Mononuclear cell (primary cell): Measurements from ENCODE around the gene LENG1. TPM values are rescaled to one million over a fixed set of nuclear protein-coding genes. Genes with fewer than 3 reads are reported as not detected.
"Not testable (repeated sequence)": the region's sequence is repeated elsewhere in the genome, so short reads cannot be mapped to it uniquely, and the experiment has no call there.

ENCODE experiments used
- H3K27me3 ChIP-seq: 2 replicates; pipeline ENCODE4 v1.6.0; 2011; ENCODE audit warnings: low read length, control low read depth; ENCODE audit not compliant: insufficient read depth
- H3K4me1 ChIP-seq: 2 replicates; pipeline ENCODE4 v1.5.1; 2011; ENCODE audit warnings: mild to moderate bottlenecking, low read length, control low read depth; ENCODE audit not compliant: insufficient read depth
- H3K4me3 ChIP-seq: 2 replicates; pipeline ENCODE4 v1.5.1; 2011; ENCODE audit warnings: mild to moderate bottlenecking, low read length, moderate library complexity
- H3K9me3 ChIP-seq: 2 replicates; pipeline ENCODE4 v1.5.1; 2011; ENCODE audit warnings: low read depth, mild to moderate bottlenecking, control low read depth, low read length
- total RNA-seq: library from RNA; depleted of rRNA; stranded (reverse); fragments of >200 nt; gene quantifications from one replicate; pipeline ENCODE4 v1.2.3, GENCODE V29; 2012

Gene LENG1
- total RNA-seq, 1 donor = 11.9 TPM

DNA sequence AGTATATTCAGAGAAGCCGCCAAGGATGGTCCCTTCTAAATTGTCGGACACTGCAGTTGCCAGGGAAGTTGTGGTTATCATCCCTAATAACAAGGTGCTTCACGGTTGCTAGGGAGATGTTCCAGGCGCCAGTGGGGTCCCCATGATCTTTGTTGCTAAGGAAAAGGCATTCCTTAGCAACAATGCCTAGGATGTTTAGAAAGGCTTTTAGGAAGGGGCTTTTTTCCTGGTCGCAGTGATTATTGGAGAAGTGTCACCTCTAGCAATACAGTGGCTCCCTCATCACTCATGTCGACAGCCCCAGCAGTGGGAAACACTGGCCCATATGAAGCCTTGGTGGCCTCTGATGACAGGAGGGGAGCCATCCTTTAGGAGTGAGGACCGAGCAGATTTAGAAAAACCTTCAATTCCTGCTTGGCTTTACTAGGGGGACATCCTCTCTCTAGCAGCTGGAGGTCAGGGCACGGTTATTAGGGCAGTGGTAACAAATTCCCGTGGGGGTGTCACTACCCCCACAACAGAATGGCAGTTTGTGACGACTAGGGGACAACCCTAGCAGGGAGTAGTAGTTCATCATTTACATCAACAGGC lies 19.8 kb upstream of the LENG1 start:
- Histone ChIP-seq H3K9me3 (no peaks in the 10 kb centered on the region), H3K4me3 (no peak overlapping the region), H3K27me3 (no peaks in the 10 kb centered on the region), H3K4me1 (no peaks in the 10 kb centered on the region)

DNA sequence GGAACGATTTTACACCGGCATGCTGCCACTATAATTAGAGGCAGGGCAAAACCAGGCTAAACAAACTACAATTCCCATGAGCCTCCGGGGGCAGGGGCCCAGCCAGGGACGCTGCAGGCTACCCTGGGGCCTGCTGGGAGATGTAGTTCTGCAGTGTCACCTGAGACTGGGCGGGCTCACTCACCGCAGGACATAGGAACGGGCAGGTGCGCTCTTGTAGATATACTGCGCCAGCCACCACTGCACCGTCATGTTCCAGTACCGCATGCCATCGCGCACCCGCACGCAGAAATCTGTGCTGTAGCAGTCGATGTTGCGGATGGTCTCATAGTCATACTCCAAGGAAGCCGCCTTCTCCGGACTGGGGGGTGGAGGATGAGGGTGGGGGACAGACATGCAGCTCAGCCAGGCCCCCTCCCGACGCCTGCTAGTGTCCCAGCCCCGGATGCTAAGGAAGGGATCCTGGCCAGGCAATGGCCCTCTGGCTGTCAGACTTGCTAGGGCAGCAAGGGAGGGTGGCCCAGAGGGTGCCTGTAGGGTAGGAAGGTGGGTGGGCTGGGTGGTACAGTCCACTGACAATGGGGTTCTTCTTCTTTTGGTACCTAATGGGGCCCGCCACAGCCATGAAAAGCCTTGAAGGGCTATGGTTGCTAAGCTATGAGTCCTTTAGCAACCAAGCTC lies 19.2 kb upstream of the LENG1 start:
- Histone ChIP-seq H3K4me3 (no peak overlapping the region), H3K4me1 (peaks cover 1% of the 10 kb centered on the region), H3K27me3 (no peaks in the 10 kb centered on the region), H3K9me3 (no peaks in the 10 kb centered on the region)

DNA sequence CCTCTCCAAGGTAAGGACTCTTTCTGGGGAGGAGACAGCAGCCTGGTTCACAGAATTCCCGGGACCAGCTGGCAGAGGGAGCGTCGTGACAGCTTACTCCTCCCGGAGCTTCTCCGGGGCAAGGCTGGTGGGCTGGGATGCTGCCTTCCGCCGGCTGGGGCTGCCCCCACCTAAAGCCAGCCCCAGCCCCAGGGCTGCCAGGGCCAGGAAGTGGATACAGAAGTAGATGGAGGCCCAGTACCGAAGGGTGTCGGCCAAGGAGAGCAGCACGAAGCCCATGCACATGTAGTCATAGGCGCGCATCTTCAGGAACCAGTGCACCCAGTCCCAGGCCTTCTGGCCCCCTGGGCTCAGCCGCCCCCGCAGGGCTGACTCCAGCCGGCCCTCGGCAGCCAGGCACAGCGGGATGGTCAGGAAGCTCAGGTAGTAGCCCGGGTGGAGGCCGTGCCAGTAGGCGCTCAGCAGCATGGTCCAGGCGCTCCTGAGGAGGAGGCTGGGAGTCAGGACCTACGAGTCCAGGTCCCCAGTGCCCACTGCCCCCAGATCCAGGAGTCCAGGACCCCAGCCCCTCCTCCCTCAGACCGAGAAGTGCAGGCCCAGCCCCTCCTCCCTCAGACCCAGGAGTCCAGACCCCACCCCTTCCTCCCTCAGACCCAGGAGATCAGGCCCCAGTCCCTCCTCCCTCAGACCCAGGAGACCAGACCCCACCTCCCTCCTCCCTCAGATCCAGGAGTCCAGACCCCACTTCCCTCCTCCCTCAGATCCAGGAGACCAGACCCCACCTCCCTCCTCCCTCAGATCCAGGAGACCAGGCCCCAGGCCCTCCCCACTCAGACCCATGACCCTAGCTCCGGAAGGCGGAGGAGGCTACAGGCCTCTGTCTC lies 14.7 kb upstream of the LENG1 start:
- H3K9me3 ChIP-seq = no peaks in the 10 kb centered on the region
- H3K4me1 ChIP-seq = peaks cover 11% of the 10 kb centered on the region
- H3K27me3 ChIP-seq = no peaks in the 10 kb centered on the region
- H3K4me3 ChIP-seq = no peak overlapping the region

DNA sequence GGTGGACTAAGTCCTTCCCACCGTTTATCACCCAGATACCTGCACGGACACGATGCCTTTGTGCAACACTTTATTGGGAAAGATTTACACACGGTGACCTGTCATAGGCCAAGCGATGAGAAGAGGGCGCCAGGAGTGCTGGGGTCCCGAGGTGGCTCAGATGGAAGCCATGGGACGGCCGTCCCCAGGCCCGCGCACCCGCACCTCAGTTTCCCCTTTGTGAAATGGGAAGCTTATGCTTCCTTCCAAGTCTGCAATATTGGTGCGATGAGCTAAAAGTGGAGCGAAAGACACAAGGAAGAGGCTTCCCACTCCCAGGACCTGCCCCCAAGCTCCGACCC lies 13.8 kb upstream of the LENG1 start:
- H3K9me3 ChIP-seq = no peaks in the 10 kb centered on the region
- H3K4me3 ChIP-seq = no peak overlapping the region
- H3K4me1 ChIP-seq = peaks cover 14% of the 10 kb centered on the region
- H3K27me3 ChIP-seq = no peaks in the 10 kb centered on the region

DNA sequence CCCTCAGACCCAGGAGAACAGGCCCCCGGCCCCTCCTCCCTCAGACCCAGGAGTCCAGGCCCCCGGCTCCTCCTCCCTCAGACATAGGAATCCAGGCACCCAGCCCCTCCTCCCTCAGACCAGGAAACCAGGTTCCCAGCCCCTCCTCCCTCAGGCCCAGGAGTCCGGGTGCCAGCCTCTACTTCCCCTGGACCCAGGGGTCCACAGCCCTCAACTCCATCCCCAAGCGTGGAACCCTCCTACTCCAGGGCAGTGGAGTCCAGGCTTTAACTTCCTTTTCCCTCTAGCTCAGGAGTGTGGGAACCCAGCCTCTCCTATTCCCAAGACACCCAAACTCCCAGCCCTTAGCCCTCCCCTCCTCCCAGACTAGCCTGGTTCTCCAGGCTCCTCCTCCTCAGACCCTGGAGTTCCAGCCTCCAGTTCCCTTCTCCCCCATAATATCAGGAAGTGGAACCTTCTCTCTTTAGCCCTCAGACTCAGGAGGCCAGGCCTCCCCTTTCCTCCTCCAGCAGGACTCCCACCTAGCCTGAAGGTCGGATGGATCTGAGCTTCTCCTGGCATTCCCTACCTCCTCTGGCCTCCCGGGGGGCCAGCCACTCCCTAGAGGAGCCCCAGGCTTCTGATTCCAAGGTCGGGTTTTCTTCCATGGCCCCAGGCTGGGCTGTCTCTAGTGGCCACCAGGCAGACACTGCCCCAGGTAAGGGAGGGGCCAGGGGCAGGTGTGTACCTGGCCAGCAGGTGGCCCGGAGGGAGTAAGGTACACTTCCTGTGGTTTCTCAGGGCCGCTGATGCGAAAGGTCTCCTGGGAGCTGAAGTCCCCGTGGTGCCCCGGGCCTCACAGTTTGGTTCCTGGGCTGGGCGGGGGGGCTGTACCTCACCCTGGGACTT lies 13.2 kb upstream of the LENG1 start, which contains the start of gene TMC4:
Gene TMC4, minus strand, starts transcription at position 690 of the 888 bp plus-strand sequence. Its CDS starts 43 bp downstream, at position 647.
- Histone ChIP-seq H3K4me1 (peaks cover 19% of the 10 kb centered on the region), H3K27me3 (no peaks in the 10 kb centered on the region), H3K4me3 (no peak within 1 kb of the TSS), H3K9me3 (no peaks in the 10 kb centered on the region)

DNA sequence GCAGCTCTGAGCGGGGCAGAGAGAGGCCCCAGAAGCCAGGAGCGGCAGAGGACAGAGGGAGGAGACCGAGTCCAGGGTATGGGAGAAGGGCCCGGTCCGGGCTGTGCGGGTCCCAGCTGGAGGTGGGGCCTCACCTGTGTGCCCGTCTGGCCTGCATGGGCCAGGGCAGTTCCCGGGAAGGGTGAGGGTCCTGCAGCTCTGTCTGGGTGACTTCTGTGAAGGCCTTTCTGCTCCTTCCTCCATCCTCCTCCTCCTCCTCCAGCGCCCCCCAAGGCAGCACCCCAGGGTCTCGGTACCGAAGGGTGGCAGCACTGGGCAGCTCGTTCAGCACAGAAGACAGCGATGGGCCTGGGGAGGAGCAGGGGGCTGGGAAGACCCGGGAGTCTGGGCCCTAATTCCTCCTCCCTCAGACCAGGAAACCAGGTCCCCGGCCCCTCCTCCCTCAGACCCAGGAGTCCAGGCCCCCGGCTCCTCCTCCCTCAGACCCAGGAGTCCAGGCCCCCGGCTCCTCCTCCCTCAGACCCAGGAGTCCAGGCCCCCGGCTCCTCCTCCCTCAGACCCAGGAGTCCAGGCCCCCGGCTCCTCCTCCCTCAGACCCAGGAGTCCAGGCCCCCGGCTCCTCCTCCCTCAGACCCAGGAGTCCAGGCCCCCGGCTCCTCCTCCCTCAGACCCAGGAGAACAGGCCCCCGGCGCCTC lies 12.4 kb upstream of the LENG1 start:
- H3K27me3 ChIP-seq, H3K4me3 ChIP-seq, H3K9me3 ChIP-seq: not testable (repeated sequence)
- H3K4me1 ChIP-seq = peaks cover 19% of the 10 kb centered on the region

DNA sequence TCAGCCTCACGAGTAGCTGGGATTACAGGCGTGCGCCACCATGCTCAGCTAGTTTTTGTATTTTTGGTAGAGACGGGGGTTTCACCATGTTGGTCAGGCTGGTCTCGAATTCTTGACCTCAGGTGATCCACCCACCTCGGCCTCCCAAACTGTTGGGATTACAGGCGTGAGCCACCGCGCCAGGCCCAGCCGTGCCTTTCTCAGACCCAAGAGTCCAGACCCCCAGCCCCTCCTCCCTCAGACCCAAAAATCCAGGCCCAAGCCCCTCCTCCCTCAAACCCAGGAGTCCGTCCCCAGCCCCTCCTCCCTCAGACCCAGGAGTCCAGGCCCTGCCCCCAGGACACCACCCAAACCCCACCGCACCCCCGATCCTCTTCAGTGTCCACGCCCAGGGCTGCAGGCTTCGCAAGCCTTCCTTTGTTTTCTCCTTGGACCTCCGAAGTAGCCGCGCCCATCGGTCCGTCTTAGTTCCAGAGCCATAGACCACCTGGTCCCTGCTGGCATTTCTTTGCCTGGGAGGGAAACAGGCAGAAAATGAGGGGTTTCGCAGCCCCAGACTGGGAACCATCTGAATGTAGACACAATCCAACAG lies 9.7 kb upstream of the LENG1 start:
- H3K9me3 ChIP-seq = no peaks in the 10 kb centered on the region
- peaks cover 28% of the 10 kb centered on the region for H3K4me1 ChIP-seq
- H3K27me3 ChIP-seq = no peaks in the 10 kb centered on the region
- H3K4me3 ChIP-seq = no peak overlapping the region

DNA sequence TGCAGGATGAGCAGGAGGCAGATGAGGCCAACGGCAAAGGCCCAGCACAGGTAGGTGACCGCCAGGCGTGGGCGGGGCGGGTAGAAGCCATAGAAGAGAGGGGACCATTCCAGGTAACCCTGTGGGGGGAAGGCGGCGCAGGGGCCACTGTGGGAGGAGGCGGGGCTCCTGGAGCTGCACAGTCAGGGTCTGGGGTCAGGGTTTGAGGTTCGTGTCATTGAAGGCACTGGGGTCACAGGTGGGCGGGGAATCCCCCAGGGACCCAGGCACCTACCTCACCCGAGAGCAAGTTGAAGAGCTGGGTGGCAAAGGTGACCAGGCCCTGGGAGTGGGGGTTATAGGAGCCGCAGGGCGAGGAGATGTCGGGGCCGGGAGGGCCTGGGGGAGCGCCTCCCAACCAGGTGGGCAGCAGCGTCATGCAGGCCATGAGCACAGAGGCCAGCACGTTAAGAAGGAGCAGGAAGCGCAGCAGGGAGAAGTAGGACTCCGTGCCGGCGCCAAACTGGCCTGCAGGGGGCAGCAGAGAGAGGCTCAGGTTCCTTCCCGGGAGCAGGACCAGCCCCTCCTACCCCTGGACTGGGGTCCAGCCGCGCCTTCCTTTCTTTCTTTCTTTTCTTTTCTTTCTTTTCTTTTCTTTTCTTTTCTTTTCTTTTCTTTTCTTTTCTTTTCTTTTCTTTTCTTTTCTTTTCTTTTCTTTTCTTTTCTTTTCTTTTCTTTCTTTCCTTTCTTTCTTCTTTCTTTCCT lies 8.8 kb upstream of the LENG1 start:
- Histone ChIP-seq H3K4me1 (peaks cover 32% of the 10 kb centered on the region), H3K4me3 (no peak overlapping the region), H3K27me3 (no peaks in the 10 kb centered on the region), H3K9me3 (no peaks in the 10 kb centered on the region)

DNA sequence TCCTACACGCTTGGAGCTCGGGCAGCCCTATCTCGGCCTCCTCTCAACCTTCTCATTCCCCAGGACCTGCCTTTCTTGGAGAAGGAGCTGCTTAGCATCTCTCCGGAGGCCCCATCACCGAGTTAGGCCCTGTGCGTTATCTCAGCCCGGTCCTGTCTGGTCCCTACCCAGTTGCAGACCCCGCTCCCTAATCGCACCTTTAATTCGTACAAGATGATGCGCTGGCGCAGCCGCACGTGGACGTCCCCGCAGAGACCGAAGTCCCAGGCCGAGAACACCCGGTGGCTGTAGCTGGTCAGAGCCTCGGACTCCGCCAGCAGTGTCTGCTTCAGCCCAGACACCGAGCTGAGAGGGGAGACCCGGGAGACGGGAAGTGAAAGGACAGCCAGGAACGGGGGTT lies 5.7 kb upstream of the LENG1 start:
- Histone ChIP-seq H3K9me3 (no peaks in the 10 kb centered on the region), H3K27me3 (no peaks in the 10 kb centered on the region), H3K4me3 (no peak overlapping the region), H3K4me1 (peaks cover 54% of the 10 kb centered on the region)

DNA sequence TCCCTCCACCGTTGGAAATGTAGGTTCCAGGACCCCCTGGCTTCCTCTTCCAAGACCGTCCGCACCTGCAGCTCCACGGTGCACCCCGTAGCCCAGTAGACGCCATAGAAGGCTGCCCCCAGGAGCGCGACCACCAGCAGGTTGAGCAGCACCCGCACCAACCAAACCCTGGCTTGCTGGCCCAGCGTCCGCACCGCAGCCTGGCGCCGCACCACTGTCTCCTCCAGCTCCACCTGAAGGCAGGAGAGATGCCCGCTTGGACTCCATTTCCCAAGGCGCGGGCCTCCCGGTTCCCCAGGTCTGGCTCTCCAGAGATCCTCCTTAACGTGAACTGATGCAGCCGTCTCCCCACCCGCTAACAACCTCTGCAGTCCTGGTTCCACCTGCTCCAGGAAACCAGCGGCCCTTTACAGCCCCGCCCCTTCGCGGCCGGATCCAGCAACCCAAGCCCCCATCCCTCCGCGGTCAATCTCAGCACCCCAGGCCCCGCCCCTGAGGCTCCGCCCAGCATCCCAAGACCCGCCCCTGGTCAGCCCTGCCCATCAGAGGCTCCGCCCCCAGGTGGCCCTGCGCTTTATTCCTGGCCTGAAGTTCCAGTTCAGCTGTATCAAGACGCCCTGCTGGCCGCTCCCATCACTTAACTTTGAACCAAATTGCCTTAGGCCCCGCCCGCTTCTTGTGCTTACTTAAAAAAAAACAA lies 5.0 kb upstream of the LENG1 start:
- Histone ChIP-seq H3K4me3 (no peak overlapping the region), H3K9me3 (no peaks in the 10 kb centered on the region), H3K4me1 (peaks cover 57% of the 10 kb centered on the region), H3K27me3 (no peaks in the 10 kb centered on the region)

DNA sequence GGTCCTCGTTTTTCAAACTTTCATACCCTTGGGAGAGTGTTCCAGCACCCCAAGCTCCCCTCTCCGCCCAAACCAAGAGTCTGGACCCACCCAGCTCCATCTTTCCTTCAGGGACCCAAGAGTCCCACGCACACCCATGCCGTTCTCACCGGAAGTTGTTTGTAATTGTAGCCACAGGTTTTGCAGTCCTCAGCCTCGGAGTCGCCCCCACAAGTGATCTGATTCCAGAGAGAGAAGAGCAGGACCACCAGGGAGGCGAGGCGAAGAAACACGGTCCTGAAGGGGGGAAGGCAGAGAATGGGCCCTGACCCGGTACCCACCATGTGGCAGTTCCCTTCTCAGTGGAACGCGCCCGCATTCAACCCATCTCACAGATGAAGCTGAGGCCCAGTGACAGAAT lies 3.4 kb upstream of the LENG1 start:
- Histone ChIP-seq H3K4me1 (peaks cover 63% of the 10 kb centered on the region), H3K4me3 (peak overlapping the region; percentile 15), H3K27me3 (no peaks in the 10 kb centered on the region), H3K9me3 (no peaks in the 10 kb centered on the region)

DNA sequence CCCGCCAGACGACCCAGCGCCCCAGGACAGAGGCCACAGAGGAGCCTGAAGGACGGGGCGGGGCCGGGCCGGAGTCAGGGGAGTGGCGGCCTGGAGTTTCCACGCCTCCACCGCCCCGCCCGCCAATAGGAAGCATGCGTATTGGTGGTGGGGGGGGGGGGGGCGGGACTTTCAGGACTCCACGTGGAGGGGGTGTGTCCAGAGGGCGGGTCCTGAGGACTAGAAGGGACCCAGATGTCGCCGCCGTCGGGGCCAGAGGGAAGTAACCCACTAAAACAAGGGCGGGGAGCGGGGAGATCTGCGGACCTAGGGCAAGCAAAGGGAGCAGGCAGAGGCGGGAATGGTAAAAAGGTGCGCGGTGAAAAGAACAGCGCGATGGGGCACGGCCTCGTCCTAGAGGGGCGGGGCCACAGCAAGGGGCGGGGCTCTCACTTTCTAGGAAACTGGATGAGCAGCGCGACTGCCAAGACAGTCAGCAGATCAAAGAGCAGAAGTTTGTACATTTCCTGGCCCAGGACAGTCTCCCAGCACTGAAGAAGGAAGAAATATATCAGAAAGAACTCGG lies 2.8 kb upstream of the LENG1 start:
- Histone ChIP-seq H3K9me3 (no peaks in the 10 kb centered on the region), H3K27me3 (no peaks in the 10 kb centered on the region), H3K4me3 (peak overlapping the region; percentile 15), H3K4me1 (peaks cover 63% of the 10 kb centered on the region)

DNA sequence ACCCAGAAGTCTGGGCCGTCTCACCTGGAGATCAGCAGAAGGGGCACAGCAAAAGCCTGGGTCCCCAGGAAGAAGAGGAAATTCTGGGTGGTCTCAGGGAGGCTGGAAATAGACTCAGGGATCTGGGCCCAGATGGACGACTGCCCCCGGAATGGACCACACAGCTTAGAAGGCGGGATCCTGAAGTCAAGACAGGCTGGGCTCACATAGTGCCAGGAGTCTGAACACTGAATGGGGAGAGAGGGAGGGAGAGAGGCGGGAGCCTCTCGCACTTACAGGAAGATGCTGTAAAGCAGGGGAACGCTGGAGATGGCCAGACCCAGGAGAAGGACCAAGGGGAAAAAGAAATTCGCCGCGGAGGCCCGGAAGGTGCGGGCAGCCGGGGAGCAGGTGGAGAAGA lies 1.3 kb upstream of the LENG1 start:
- H3K4me3 ChIP-seq = no peak overlapping the region
- H3K4me1 ChIP-seq = peaks cover 63% of the 10 kb centered on the region
- no peaks in the 10 kb centered on the region for H3K27me3 ChIP-seq

More for the DNA sequence above, 1.3 kb upstream of the LENG1 start:
- no peaks in the 10 kb centered on the region for H3K9me3 ChIP-seq
